Endothelial cell of hepatic sinusoid (primary cell): ENCODE results near the gene TBC1D7.

ENCODE experiments used
- in situ Hi-C: cut with HindIII; loops from 2 replicates; pipeline ENCODE4 v1.10.0; 2017; ENCODE audit warnings: low sequenced_read_pairs

The TBC1D7 gene

GRCh38 chr6:13327691-13328075, 654 bp downstream of the TBC1D7 start:
- in situ Hi-C loops: loop anchor here (25.0 kb wide), 1 partner anchor 210 kb away; no protein-coding TSS in a partner anchor

- in situ Hi-C loops: loop anchor here (25.0 kb wide), 1 partner anchor 211 kb away; no protein-coding TSS in a partner anchor
These were observed 2.2 kb downstream of the TBC1D7 start for GRCh38 chr6:13326031-13326586.

GRCh38 chr6:13319891-13320564, 8.3 kb downstream of the TBC1D7 start:
- in situ Hi-C loops: no loop called here

- in situ Hi-C loops: no loop called here
These were observed 9.5 kb downstream of the TBC1D7 start for GRCh38 chr6:13318821-13319220.

- in situ Hi-C loops: no loop called here
These were observed 12.4 kb downstream of the TBC1D7 start for GRCh38 chr6:13315896-13316295.

- in situ Hi-C loops: no loop called here
These were observed 13.5 kb downstream of the TBC1D7 start for GRCh38 chr6:13314806-13315205.

GRCh38 chr6:13311155-13311554, 17.2 kb downstream of the TBC1D7 start:
- in situ Hi-C loops: no loop called here

GRCh38 chr6:13308332-13308731, 20.0 kb downstream of the TBC1D7 start:
- in situ Hi-C loops: no loop called here

GRCh38 chr6:13307508-13307995, 20.8 kb downstream of the TBC1D7 start:
- in situ Hi-C loops: no loop called here

- in situ Hi-C loops: no loop called here
These were observed 22.5 kb downstream of the TBC1D7 start for GRCh38 chr6:13305791-13306190.

GRCh38 chr6:13305288-13305687, 23.0 kb downstream of the TBC1D7 start:
- in situ Hi-C loops: no loop called here

- in situ Hi-C loops: no loop called here
These were observed 23.6 kb downstream of the TBC1D7 start for GRCh38 chr6:13304580-13305260.

- in situ Hi-C loops: no loop called here
These were observed 24.2 kb downstream of the TBC1D7 start for GRCh38 chr6:13304101-13304500.

- in situ Hi-C loops: no loop called here
These were observed 24.7 kb downstream of the TBC1D7 start for GRCh38 chr6:13303668-13304017.

GRCh38 chr6:13302751-13303667, 25.3 kb downstream of the TBC1D7 start:
- in situ Hi-C loops: no loop called here

GRCh38 chr6:13302291-13302690, 26.0 kb downstream of the TBC1D7 start:
- in situ Hi-C loops: no loop called here

GRCh38 chr6:13300643-13301590, 27.4 kb downstream of the TBC1D7 start:
- in situ Hi-C loops: no loop called here

GRCh38 chr6:13299918-13300317, 28.4 kb downstream of the TBC1D7 start:
- in situ Hi-C loops: no loop called here

- in situ Hi-C loops: no loop called here
These were observed 28.9 kb downstream of the TBC1D7 start for GRCh38 chr6:13299403-13299821.

- in situ Hi-C loops: no loop called here
These were observed 29.9 kb downstream of the TBC1D7 start for GRCh38 chr6:13298446-13298845.
